Measurements from ENCODE around the gene AKT3. TPM values are rescaled to one million over a fixed set of nuclear protein-coding genes. Genes with fewer than 3 reads are reported as not detected.

The AKT3 gene
- total RNA-seq, 1 donor from 2014 or later, result 35.3 TPM

GRCh38 chr1:243546457-243546856, 303.6 kb downstream of the AKT3 start:
- Mint-ChIP-seq H3K36me3 (ENCODE audit: low read depth) (peaks cover 18% of the 10 kb centered on the region), H3K27ac (no peak overlapping the region), H3K27me3 (ENCODE audit: low read depth) (no peaks in the 10 kb centered on the region), H3K4me3 (ENCODE audit: low read depth) (no peak overlapping the region), H3K9me3 (no peaks in the 10 kb centered on the region), H3K4me1 (ENCODE audit: low read depth) (peaks cover 9% of the 10 kb centered on the region)
- no peak for DNase-seq (ENCODE audit: low spot score)
- intact Hi-C loops (cut with micrococcal nuclease), result no loop called here

DNA sequence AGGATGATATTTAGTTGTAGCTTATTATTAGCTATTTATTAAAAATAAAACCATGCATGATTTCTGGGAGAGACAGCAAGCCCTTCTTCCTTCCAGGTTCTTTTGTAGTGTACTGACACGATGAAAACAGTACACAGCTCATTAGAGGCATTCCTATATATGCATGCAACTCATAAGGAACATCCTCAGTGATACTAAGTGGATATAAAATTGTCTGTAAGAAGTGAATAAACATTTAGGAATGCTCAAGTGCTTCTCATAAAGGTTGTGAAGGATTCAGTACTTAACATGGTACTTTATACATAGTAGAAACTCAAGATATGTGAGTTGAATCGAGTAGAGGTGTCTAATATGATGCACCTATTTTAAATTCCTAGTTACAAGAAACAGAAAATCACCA, 306.5 kb downstream of the AKT3 start:
- Mint-ChIP-seq H3K4me1 (ENCODE audit: low read depth) (no peaks in the 10 kb centered on the region), H3K9me3 (no peaks in the 10 kb centered on the region), H3K36me3 (ENCODE audit: low read depth) (peaks cover 12% of the 10 kb centered on the region), H3K4me3 (ENCODE audit: low read depth) (no peak overlapping the region), H3K27ac (no peak overlapping the region), H3K27me3 (ENCODE audit: low read depth) (no peaks in the 10 kb centered on the region)
- intact Hi-C loops (cut with micrococcal nuclease), result no loop called here
- no peak for DNase-seq (ENCODE audit: low spot score)

DNA sequence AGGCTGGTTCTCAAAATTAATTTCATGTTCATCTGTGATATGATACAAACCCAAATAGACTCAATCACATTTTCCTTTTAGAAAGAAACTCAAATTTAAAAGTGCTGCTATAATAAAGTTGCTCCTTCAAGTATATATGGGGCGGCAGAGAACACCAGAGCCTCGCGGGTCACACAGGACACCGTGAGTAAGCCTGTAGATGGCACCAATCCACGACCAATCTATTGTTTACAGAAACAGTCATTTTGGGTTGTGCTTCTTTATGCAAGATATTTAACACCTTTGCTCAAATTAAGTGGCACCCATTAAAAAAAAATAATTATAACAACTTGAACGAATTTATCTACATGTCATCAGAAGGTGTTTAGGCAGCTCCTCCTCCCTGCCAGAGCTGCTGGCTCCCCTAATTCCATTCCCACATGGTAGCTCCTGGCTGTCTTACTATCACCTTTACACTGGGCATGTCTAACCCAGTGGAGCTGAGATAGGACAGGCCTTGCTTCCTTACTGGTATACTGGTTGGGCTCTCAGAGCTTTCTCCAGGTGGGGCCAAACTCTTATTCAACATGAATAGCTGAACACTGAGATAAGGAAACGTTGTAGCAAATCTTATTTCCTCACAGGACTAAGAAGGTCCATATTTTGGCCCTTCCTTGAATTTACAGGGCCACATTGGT, 307.2 kb downstream of the AKT3 start:
- Mint-ChIP-seq H3K27ac (no peak overlapping the region), H3K4me1 (ENCODE audit: low read depth) (no peaks in the 10 kb centered on the region), H3K27me3 (ENCODE audit: low read depth) (no peaks in the 10 kb centered on the region), H3K4me3 (ENCODE audit: low read depth) (no peak overlapping the region), H3K9me3 (no peaks in the 10 kb centered on the region), H3K36me3 (ENCODE audit: low read depth) (peaks cover 14% of the 10 kb centered on the region)
- DNase-seq (ENCODE audit: low spot score), result no peak
- intact Hi-C loops (cut with micrococcal nuclease), result no loop called here

DNA sequence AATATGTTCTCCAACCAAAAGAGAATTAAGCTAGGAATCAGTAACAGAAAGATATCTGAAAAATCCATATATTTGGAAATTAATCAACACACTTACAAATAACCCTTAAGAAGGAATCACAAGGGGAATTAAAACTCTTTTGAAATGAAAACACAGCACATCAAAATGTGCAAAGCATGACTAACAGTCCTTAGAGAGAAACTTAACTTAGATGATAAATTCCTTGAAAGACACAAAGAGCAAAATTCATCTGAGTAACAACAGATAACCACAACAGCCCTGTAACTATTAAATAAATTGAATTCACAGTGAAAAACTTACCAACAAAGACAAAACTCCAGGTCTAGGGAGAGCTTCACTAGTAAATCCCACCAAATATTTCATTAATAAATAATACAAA, 310.4 kb downstream of the AKT3 start:
- Mint-ChIP-seq H3K27ac (no peak overlapping the region), H3K4me3 (ENCODE audit: low read depth) (no peak overlapping the region), H3K4me1 (ENCODE audit: low read depth) (no peaks in the 10 kb centered on the region), H3K9me3 (peaks cover 3% of the 10 kb centered on the region), H3K36me3 (ENCODE audit: low read depth) (peaks cover 21% of the 10 kb centered on the region), H3K27me3 (ENCODE audit: low read depth) (no peaks in the 10 kb centered on the region)
- intact Hi-C loops (cut with micrococcal nuclease), result no loop called here
- DNase-seq (ENCODE audit: low spot score), result no peak

DNA sequence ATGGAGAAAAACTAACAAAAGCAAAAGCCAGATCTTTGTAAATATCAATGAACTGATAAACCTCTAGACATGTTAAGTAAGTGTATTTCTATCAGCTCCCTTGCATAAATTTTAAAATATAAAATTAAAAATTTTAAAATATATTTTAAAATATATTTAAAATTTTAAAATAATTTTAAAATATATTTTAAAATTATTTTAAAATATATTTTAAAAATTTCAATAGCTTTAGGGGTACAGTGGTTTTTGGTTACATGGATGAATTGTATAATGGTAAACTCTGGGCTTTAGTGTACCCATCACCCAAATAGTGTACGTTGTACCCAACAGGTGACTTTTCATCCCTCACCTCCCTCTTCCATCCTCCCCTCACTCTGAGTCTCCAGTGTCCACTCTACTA, 315.0 kb downstream of the AKT3 start:
- H3K4me3 Mint-ChIP-seq (ENCODE audit: low read depth), result no peak overlapping the region
- no peaks in the 10 kb centered on the region for H3K27me3 Mint-ChIP-seq (ENCODE audit: low read depth)
- H3K9me3 Mint-ChIP-seq, result peaks cover 3% of the 10 kb centered on the region
- H3K36me3 Mint-ChIP-seq (ENCODE audit: low read depth), result peaks cover 9% of the 10 kb centered on the region
- intact Hi-C loops (cut with micrococcal nuclease), result no loop called here
- no peak overlapping the region for H3K27ac Mint-ChIP-seq
- no peaks in the 10 kb centered on the region for H3K4me1 Mint-ChIP-seq (ENCODE audit: low read depth)
- DNase-seq (ENCODE audit: low spot score), result no peak

DNA sequence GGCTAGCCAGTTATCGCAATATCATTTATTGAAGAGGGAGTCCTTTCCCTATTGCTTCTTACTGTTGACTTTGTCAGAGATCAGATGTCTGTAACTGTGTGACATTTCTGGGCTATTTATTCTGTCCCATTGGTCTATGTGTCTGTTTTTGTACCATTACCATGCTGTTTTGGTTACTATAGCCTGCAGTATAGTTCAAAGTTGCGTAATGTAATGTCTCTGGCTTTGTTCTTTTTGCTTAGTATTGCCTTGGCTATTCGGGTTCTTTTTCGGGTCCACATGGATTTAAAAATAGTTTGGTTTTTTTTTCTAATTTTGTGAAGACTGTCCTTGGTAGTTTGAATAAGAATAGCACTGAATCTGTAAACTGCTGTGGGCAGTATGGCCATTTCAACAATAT, 320.5 kb downstream of the AKT3 start:
- Mint-ChIP-seq H3K4me3 (ENCODE audit: low read depth) (no peak overlapping the region), H3K4me1 (ENCODE audit: low read depth) (peaks cover 6% of the 10 kb centered on the region), H3K9me3 (no peaks in the 10 kb centered on the region), H3K36me3 (ENCODE audit: low read depth) (peaks cover 6% of the 10 kb centered on the region), H3K27me3 (ENCODE audit: low read depth) (no peaks in the 10 kb centered on the region), H3K27ac (no peak overlapping the region)
- intact Hi-C loops (cut with micrococcal nuclease), result no loop called here
- no peak for DNase-seq (ENCODE audit: low spot score)

DNA sequence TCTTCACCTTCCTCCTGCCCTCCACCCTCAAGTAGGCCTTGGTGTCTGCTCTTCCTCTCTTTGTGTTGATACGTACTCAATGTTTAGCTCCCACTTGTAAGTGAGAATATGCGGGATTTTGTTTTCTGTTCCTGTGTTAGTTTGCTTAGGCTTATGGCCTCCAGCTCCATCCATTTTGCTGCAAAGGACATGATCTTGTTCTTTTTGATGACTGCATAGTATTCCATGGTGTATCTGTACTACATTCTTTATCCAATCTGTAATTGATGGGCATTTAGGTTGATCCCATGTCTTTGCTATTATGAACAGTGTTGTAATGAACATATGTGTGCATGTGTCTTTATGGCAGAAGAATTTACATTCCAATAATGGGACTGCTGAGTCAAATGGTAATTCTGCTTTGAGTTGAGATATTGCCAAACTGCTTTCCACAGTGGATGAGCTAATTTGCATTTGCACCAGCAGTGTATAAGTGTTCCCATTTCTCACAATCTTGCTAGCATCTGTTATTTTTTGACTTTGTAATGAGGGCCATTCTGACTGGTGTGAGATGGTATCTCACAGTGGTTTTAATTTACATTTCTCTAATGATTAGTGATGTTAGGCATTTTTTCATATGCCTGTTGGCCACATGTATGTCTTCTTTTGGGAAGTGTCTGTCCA, 321.5 kb downstream of the AKT3 start:
- DNase-seq (ENCODE audit: low spot score), result no peak
- Mint-ChIP-seq H3K9me3 (no peaks in the 10 kb centered on the region), H3K27me3 (ENCODE audit: low read depth) (no peaks in the 10 kb centered on the region), H3K36me3 (ENCODE audit: low read depth) (peaks cover 6% of the 10 kb centered on the region), H3K4me3 (ENCODE audit: low read depth) (no peak overlapping the region), H3K27ac (no peak overlapping the region), H3K4me1 (ENCODE audit: low read depth) (peaks cover 6% of the 10 kb centered on the region)
- intact Hi-C loops (cut with micrococcal nuclease), result no loop called here

DNA sequence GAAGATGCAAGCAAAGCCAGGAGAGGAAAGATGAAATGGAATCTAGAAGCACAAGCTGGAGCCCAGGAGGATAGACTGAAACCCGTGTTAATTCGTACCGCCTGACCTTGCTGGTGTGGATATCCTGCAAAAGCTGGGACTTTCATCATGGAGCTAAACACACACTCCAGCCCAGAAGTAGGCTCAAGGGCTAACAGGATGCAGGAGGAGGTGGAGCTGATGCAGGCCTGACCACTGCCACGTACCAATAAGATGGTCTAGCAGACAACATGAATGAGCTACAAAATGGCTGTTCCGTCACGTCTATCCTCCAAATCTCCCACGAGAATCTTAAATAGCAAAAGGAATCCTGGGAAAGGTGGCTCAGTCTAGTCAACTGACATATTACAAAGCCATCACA, 323.9 kb downstream of the AKT3 start:
- intact Hi-C loops (cut with micrococcal nuclease), result no loop called here
- no peak for DNase-seq (ENCODE audit: low spot score)
- Mint-ChIP-seq H3K27ac (no peak overlapping the region), H3K4me1 (ENCODE audit: low read depth) (peaks cover 8% of the 10 kb centered on the region), H3K4me3 (ENCODE audit: low read depth) (no peak overlapping the region), H3K27me3 (ENCODE audit: low read depth) (no peaks in the 10 kb centered on the region), H3K36me3 (ENCODE audit: low read depth) (peaks cover 6% of the 10 kb centered on the region), H3K9me3 (no peaks in the 10 kb centered on the region)

DNA sequence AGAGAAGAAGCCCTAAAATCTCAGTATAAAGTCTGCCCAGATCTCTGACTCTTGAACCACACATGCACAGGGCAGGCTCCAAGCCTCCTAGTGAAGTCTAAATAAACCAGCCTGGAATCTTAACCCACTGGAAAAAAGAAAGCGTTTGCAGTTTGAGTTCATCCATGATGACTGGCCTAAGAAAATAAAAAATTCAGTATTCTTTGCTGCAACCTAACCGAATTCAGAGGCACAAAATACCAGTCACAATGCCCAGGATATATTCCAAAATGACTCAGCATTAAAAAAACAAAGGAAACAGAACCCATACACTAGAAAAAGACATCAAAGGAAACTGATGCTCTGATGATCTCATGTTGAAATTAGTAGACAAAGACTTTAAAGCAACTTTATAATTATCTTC, 325.0 kb downstream of the AKT3 start:
- DNase-seq (ENCODE audit: low spot score), result no peak
- Mint-ChIP-seq H3K4me3 (ENCODE audit: low read depth) (no peak overlapping the region), H3K9me3 (no peaks in the 10 kb centered on the region), H3K27ac (no peak overlapping the region), H3K27me3 (ENCODE audit: low read depth) (no peaks in the 10 kb centered on the region), H3K36me3 (ENCODE audit: low read depth) (peaks cover 6% of the 10 kb centered on the region), H3K4me1 (ENCODE audit: low read depth) (peaks cover 8% of the 10 kb centered on the region)
- intact Hi-C loops (cut with micrococcal nuclease), result no loop called here

- intact Hi-C loops (cut with micrococcal nuclease), result no loop called here
- no peak overlapping the region for H3K27ac Mint-ChIP-seq
- no peak overlapping the region for H3K4me3 Mint-ChIP-seq (ENCODE audit: low read depth)
- DNase-seq (ENCODE audit: low spot score), result no peak
- peaks cover 8% of the 10 kb centered on the region for H3K4me1 Mint-ChIP-seq (ENCODE audit: low read depth)
- H3K27me3 Mint-ChIP-seq (ENCODE audit: low read depth), result no peaks in the 10 kb centered on the region
- no peaks in the 10 kb centered on the region for H3K9me3 Mint-ChIP-seq
- peaks cover 4% of the 10 kb centered on the region for H3K36me3 Mint-ChIP-seq (ENCODE audit: low read depth)
Observed at GRCh38 chr1:243523766-243524165, 326.3 kb downstream of the AKT3 start.

GRCh38 chr1:243520831-243521230, 329.2 kb downstream of the AKT3 start:
- intact Hi-C loops (cut with micrococcal nuclease), result no loop called here

DNA sequence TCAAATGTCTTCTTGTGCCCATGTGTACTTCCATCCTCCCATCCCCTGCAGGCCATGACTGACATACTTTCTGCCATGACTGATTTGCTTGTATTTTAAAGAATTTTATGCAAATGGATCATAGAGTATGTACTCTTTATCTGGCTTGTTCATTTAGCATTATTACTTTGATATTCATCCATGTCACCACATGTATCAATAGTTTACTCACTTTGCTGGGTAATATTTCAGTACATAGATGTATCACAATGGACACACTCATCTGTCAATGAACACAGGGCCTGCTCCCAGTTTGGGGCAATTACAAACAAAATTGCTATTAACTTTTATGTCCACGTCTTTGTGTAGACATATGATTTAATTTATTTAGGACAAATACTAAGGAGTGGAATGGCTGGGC, 335.1 kb downstream of the AKT3 start:
- intact Hi-C loops (cut with micrococcal nuclease), result no loop called here
- H3K27ac Mint-ChIP-seq, result no peak overlapping the region
- H3K27me3 Mint-ChIP-seq (ENCODE audit: low read depth), result no peaks in the 10 kb centered on the region
- no peak for DNase-seq (ENCODE audit: low spot score)
- H3K9me3 Mint-ChIP-seq, result peaks cover 5% of the 10 kb centered on the region
- H3K4me1 Mint-ChIP-seq (ENCODE audit: low read depth), result peaks cover 5% of the 10 kb centered on the region
- H3K4me3 Mint-ChIP-seq (ENCODE audit: low read depth), result no peak overlapping the region
- H3K36me3 Mint-ChIP-seq (ENCODE audit: low read depth), result peaks cover 16% of the 10 kb centered on the region

More at GRCh38 chr1:243520831-243521230, 329.2 kb downstream of the AKT3 start:
- H3K27me3 Mint-ChIP-seq (ENCODE audit: low read depth), result no peaks in the 10 kb centered on the region
- no peak overlapping the region for H3K4me3 Mint-ChIP-seq (ENCODE audit: low read depth)
- H3K9me3 Mint-ChIP-seq, result peaks cover 5% of the 10 kb centered on the region
- H3K36me3 Mint-ChIP-seq (ENCODE audit: low read depth), result peaks cover 4% of the 10 kb centered on the region
- DNase-seq (ENCODE audit: low spot score), result no peak
- H3K4me1 Mint-ChIP-seq (ENCODE audit: low read depth), result peaks cover 8% of the 10 kb centered on the region
- H3K27ac Mint-ChIP-seq, result no peak overlapping the region

- Mint-ChIP-seq H3K4me3 (ENCODE audit: low read depth) (no peak overlapping the region), H3K27me3 (ENCODE audit: low read depth) (no peaks in the 10 kb centered on the region), H3K9me3 (peaks cover 5% of the 10 kb centered on the region), H3K36me3 (ENCODE audit: low read depth) (peaks cover 16% of the 10 kb centered on the region), H3K27ac (no peak overlapping the region), H3K4me1 (ENCODE audit: low read depth) (peaks cover 11% of the 10 kb centered on the region)
- DNase-seq (ENCODE audit: low spot score), result no peak
- intact Hi-C loops (cut with micrococcal nuclease), result no loop called here
Observed at GRCh38 chr1:243513726-243514491, 336.1 kb downstream of the AKT3 start.
